ENCODE results near the gene DEFB115.
"Not testable (repeated sequence)": the region's sequence is repeated elsewhere in the genome, so short reads cannot be mapped to it uniquely, and the experiment has no call there.

Gene DEFB115

DNA sequence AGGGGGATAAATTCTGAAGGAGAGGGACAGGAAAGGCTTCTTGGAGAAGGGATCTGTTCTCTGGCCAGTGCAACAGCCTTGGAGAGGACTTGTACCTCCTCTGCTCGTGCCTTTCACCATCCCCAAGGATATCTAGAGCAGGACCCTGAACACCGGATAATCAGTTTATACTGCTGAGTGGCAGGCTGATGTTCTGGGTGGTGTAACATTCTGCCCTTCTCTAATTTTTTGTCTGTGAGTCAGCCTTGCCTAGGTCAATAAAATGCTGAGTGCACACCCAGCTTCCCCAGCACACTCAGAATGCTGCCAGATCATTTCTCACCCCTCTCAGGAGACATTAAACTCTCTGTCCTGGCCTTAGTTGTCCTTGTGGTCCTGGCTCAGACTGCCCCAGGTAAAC is at the start of gene DEFB115:
TSS of gene DEFB115 (plus strand) at position 301 of the 400 bp plus-strand sequence. CDS start at position 301, 0 bp downstream.
- no peak for DNase-seq

- no peak for DNase-seq
Measured at GRCh38 chr20:31236953-31237352, 20.5 kb upstream of the DEFB115 start.

GRCh38 chr20:31237763-31238162 is 19.7 kb upstream of the DEFB115 start:
- DNase-seq, result no peak

GRCh38 chr20:31239139-31239538 is 18.3 kb upstream of the DEFB115 start:
- DNase-seq, result no peak

GRCh38 chr20:31256959-31257358 is 505 bp upstream of the DEFB115 start:
- DNase-seq, result no peak

DNA sequence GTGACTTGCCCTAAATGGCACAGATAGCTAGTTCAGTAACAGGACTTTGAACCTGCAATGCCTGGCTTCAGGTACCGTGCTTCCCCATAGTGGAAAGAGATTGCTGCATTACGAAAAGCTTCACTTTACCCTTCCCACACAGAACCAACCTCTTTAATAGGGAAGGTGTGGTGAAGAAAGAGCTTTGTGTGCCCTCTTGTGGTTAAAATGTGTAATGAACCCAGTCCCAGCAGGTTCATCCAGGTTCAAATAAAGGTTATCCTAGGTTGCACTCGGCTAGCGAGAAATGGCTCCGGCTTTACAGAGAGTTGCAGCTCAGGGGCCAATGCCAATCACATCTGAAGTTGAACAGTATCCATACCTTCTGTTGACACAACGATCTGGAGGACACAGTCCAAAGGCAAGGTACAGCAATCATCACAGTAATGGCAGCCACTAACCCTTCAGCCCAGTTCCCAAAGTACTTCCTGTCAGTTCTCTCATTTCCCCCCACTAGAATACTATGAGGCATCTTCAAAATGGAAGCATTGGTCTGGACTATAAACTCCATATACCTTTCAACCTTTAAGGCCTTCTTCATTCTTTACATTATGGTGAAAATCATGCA is 3.0 kb downstream of the DEFB115 start:
- DNase-seq, result no peak

DNA sequence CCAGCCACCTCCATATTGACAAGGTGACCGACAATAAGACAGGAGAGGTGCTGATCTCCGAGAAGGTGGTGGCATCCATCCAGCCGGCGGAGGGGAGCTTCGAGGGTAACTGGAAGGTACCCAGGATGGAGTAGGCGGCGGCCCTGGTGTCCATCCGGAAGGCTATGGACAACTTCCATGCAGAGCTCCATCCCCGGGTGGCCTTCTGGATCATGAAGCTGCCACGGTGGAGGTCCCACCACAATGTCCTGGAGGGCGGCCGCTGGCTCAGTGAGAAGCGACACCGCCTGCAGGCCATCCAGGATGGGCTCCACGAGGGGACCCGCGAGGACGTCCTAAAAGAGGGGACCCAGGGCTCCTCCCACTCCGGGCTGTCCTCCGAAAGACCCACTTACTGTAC is 17.0 kb downstream of the DEFB115 start:
- no peak for DNase-seq

DNA sequence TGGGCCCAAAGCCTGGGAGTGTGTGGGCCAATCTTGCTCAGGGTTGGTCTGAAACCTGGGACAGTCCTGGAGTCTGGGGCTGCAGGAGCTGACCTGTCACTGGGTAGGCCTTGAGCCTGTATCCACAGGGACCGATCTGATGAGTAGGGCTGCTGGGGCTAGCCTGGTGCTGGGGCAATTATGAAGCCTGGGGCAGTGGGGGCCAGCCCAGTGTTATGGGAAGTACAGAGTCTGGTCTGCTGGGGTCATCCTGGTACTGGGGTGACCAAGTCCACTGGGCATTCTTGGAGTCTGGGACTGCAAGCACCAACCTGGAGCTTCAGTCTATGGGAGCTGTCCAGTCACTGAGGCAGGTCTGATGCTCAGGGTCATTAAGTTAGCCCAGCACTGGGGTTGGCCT is 20.7 kb downstream of the DEFB115 start:
- DNase-seq, result no peak

DNA sequence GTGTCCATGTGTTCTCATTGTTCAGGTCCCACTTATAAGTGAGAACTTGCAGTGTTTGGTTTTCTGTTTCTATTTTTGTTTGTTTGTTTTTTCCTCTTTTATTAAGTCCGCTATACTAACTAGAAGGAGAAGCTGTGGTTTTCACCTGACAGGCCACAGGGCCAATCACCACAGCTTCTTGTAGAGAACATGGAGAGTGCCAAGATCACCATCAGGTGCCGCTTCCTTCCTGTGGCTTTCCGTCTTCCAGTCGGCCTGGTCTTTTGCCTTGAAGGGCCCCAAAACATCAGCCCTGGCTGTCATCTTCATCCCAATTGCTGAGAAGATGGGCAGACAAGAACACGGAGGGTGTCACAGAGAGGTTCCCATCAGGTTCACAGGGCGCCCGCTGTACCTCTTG is 27.5 kb downstream of the DEFB115 start:
- DNase-seq, result not testable (repeated sequence)

DNA sequence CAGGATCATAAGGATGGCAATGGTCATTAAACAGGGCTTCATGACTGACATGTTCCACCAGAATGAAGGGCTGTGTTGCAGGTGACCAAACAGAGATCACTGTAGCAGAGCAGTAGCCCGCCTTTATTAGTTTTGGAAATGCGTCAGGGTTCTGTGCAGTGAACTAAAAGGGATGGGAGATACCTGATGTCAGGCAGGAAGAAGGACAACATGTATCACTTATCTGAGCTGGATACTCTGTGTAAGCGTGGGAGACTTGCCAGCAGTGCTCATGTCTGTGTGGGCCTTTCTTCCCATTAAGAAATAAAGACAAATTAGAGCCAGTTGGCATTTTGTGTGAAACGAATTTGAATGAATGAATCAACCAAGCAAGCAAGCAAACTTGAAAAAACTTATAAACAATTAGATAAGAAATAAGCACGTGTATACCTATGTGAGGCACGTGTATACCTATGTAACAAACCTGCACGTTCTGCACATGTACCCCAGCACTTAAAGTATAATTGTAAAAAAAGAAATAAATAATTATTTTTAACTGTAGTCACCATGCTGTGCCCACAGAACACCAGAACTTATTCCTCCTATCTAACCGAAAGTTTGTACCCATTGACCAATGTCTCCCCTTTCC is 51.2 kb downstream of the DEFB115 start, which contains the start of gene DEFB116:
TSS of gene DEFB116 (minus strand) at position 51 of the 628 bp plus-strand sequence. CDS start at position 51, 0 bp downstream.
- no peak for DNase-seq

Measured in activated T-cell treated with anti-CD3 and anti-CD28 coated beads for 4 hours (primary cell).